ENCODE results near the gene OR51E2. TPM values are rescaled to one million over a fixed set of nuclear protein-coding genes. Genes with fewer than 3 reads are reported as not detected.

Gene OR51E2
- total RNA-seq, 3 donors from 2014 or later (not counting 1 experiment from before 2014, with no cell fraction given): not detected

GRCh38 chr11:4680341-4680740, 17.3 kb downstream of the OR51E2 start:
- no peaks in the 10 kb centered on the region for H3K9me3 Mint-ChIP-seq
- TF ChIP-seq CTCF (IDR thresholded peaks at IDR 0.05): no peak
- H3K36me3 ChIP-seq (ENCODE audit: control insufficient read depth, insufficient read depth, low read length): no peaks in the 10 kb centered on the region
- intact Hi-C loops (cut with micrococcal nuclease): no loop called here
- H3K27ac ChIP-seq (ENCODE audit: low read length): no peak overlapping the region
- 54% methylated on average over 3 of the region's 3 CpGs for WGBS (ENCODE audit: insufficient coverage)
- no peaks in the 10 kb centered on the region for H3K4me1 ChIP-seq (ENCODE audit: control insufficient read depth, insufficient read depth, low read length)
- H3K27me3 Mint-ChIP-seq (ENCODE audit: low read depth in 2 of 2): no peaks in the 10 kb centered on the region
- no peaks in the 10 kb centered on the region for H3K9me3 ChIP-seq (ENCODE audit: control insufficient read depth, insufficient read depth, low read length)
- no peaks in the 10 kb centered on the region for H3K4me1 Mint-ChIP-seq
- no peak overlapping the region for H3K27ac Mint-ChIP-seq
- H3K4me3 ChIP-seq (ENCODE audit: low read length): no peak overlapping the region
- DNase-seq (no peak), ATAC-seq (no peak)
- H3K4me3 Mint-ChIP-seq: no peak overlapping the region
- H3K27me3 ChIP-seq (ENCODE audit: control insufficient read depth, insufficient read depth, low read length): no peaks in the 10 kb centered on the region
- H3K36me3 Mint-ChIP-seq: no peaks in the 10 kb centered on the region

- ATAC-seq (no peak), DNase-seq (no peak)
- no peaks in the 10 kb centered on the region for H3K27me3 ChIP-seq (ENCODE audit: control insufficient read depth, insufficient read depth, low read length)
- TF ChIP-seq CTCF (IDR thresholded peaks at IDR 0.05): no peak
- H3K27ac Mint-ChIP-seq: no peak overlapping the region
- H3K4me3 ChIP-seq (ENCODE audit: low read length): no peak overlapping the region
- H3K27ac ChIP-seq (ENCODE audit: low read length): no peak overlapping the region
- no peaks in the 10 kb centered on the region for H3K36me3 ChIP-seq (ENCODE audit: control insufficient read depth, insufficient read depth, low read length)
- H3K4me1 ChIP-seq (ENCODE audit: control insufficient read depth, insufficient read depth, low read length): no peaks in the 10 kb centered on the region
- no peaks in the 10 kb centered on the region for H3K9me3 Mint-ChIP-seq
- 89% methylated on average over 2 of the region's 2 CpGs for WGBS (ENCODE audit: insufficient coverage)
- no peaks in the 10 kb centered on the region for H3K9me3 ChIP-seq (ENCODE audit: control insufficient read depth, insufficient read depth, low read length)
- peaks cover 6 to 12% of the 10 kb centered on the region in 2 donors for H3K27me3 Mint-ChIP-seq (ENCODE audit: low read depth in 2 of 2)
- no peaks in the 10 kb centered on the region for H3K4me1 Mint-ChIP-seq
- H3K36me3 Mint-ChIP-seq: no peaks in the 10 kb centered on the region
- H3K4me3 Mint-ChIP-seq: no peak overlapping the region
- intact Hi-C loops (cut with micrococcal nuclease): no loop called here
These were observed 19.7 kb downstream of the OR51E2 start for GRCh38 chr11:4677948-4678347.

GRCh38 chr11:4673781-4674180, 23.9 kb downstream of the OR51E2 start:
- no peaks in the 10 kb centered on the region for H3K36me3 ChIP-seq (ENCODE audit: control insufficient read depth, insufficient read depth, low read length)
- intact Hi-C loops (cut with micrococcal nuclease): no loop called here
- H3K9me3 Mint-ChIP-seq: no peaks in the 10 kb centered on the region
- H3K27ac Mint-ChIP-seq: no peak overlapping the region
- H3K4me3 Mint-ChIP-seq: no peak overlapping the region
- DNase-seq (no peak), ATAC-seq (no peak)
- H3K4me3 ChIP-seq (ENCODE audit: low read length): no peak overlapping the region
- no peak for TF ChIP-seq CTCF (IDR thresholded peaks at IDR 0.05)
- no peaks in the 10 kb centered on the region for H3K27me3 ChIP-seq (ENCODE audit: control insufficient read depth, insufficient read depth, low read length)
- H3K9me3 ChIP-seq (ENCODE audit: control insufficient read depth, insufficient read depth, low read length): no peaks in the 10 kb centered on the region
- no peaks in the 10 kb centered on the region for H3K4me1 Mint-ChIP-seq
- WGBS (ENCODE audit: insufficient coverage): 70% methylated on average over 2 of the region's 2 CpGs
- H3K27ac ChIP-seq (ENCODE audit: low read length): no peak overlapping the region
- H3K36me3 Mint-ChIP-seq: no peaks in the 10 kb centered on the region
- H3K4me1 ChIP-seq (ENCODE audit: control insufficient read depth, insufficient read depth, low read length): no peaks in the 10 kb centered on the region
- peaks cover 13 to 38% of the 10 kb centered on the region in 2 donors for H3K27me3 Mint-ChIP-seq (ENCODE audit: low read depth in 2 of 2)

GRCh38 chr11:4672470-4672869, 25.2 kb downstream of the OR51E2 start:
- DNase-seq (no peak), ATAC-seq (no peak)
- H3K27ac Mint-ChIP-seq: no peak overlapping the region
- no peaks in the 10 kb centered on the region for H3K36me3 Mint-ChIP-seq
- H3K4me1 Mint-ChIP-seq: no peaks in the 10 kb centered on the region
- H3K36me3 ChIP-seq (ENCODE audit: control insufficient read depth, insufficient read depth, low read length): no peaks in the 10 kb centered on the region
- H3K9me3 ChIP-seq (ENCODE audit: control insufficient read depth, insufficient read depth, low read length): no peaks in the 10 kb centered on the region
- WGBS (ENCODE audit: insufficient coverage): 79% methylated on average over 2 of the region's 3 CpGs
- H3K4me3 Mint-ChIP-seq: no peak overlapping the region
- intact Hi-C loops (cut with micrococcal nuclease): no loop called here
- H3K4me3 ChIP-seq (ENCODE audit: low read length): no peak overlapping the region
- H3K27me3 Mint-ChIP-seq (ENCODE audit: low read depth in 2 of 2): peaks cover 13 to 38% of the 10 kb centered on the region in 2 donors
- no peak for TF ChIP-seq CTCF (IDR thresholded peaks at IDR 0.05)
- no peak overlapping the region for H3K27ac ChIP-seq (ENCODE audit: low read length)
- H3K27me3 ChIP-seq (ENCODE audit: control insufficient read depth, insufficient read depth, low read length): no peaks in the 10 kb centered on the region
- H3K9me3 Mint-ChIP-seq: no peaks in the 10 kb centered on the region
- H3K4me1 ChIP-seq (ENCODE audit: control insufficient read depth, insufficient read depth, low read length): no peaks in the 10 kb centered on the region

Measured in natural killer cell (primary cell).